Measurements from ENCODE around the gene DERA.

GRCh38 chr12:15997910-15998309 lies 86.8 kb downstream of the DERA start:
- TF ChIP-seq CTCF (IDR thresholded peaks at IDR 0.05), result no peak
- TF ChIP-seq POLR2A (IDR thresholded peaks at IDR 0.05), result no peak

Measured in tibial nerve (tissue), 3 donors.